Erythroblast (primary cell): ENCODE data around the gene NOSIP.
"Not testable (repeated sequence)": the region's sequence is repeated elsewhere in the genome, so short reads cannot be mapped to it uniquely, and the experiment has no call there.

ENCODE experiments used
- DNase-seq, 2 experiments: peaks; one replicate each; lab custom pipeline; 2025; lab: John Stamatoyannopoulos, UW
- GATA1 ChIP-seq: IDR thresholded peaks from 2 replicates; pipeline ENCODE4 v1.6.1; 2011; ENCODE audit warnings: low read depth, mild to moderate bottlenecking, control low read depth, low read length, moderate library complexity
- POLR2A ChIP-seq: IDR thresholded peaks from 2 replicates; pipeline ENCODE4 v1.6.1; 2011; ENCODE audit warnings: mild to moderate bottlenecking, low read length

Gene NOSIP

GRCh38 chr19:49580264-49581006, at the start of gene NOSIP:
Gene NOSIP, minus strand, starts transcription at chr19:49580556. Its CDS starts 19,865 bp downstream, at chr19:49560691.
- DNase-seq = peak; percentile 99
- TF ChIP-seq POLR2A (peak; percentile 98), GATA1 (no peak)

- TF ChIP-seq GATA1 (no peak), POLR2A (no peak)
Observed at GRCh38 chr19:49629659-49630058, 49.3 kb upstream of the NOSIP start.

GRCh38 chr19:49626226-49626625, 45.9 kb upstream of the NOSIP start:
- DNase-seq = no peak
- no peak for TF ChIP-seq POLR2A
- no peak for TF ChIP-seq GATA1

More at GRCh38 chr19:49629659-49630058, 49.3 kb upstream of the NOSIP start:
- no peak for DNase-seq

GRCh38 chr19:49624967-49625910, 44.9 kb upstream of the NOSIP start:
- TF ChIP-seq GATA1 = no peak
- TF ChIP-seq POLR2A = no peak
- no peak for DNase-seq

GRCh38 chr19:49617860-49618259, 37.5 kb upstream of the NOSIP start:
- DNase-seq = not testable (repeated sequence)

GRCh38 chr19:49616945-49617344, 36.6 kb upstream of the NOSIP start:
- no peak for DNase-seq
- TF ChIP-seq GATA1 (no peak), POLR2A (no peak)

- no peak for DNase-seq
- TF ChIP-seq POLR2A (no peak), GATA1 (no peak)
Observed at GRCh38 chr19:49616532-49616931, 36.2 kb upstream of the NOSIP start.

GRCh38 chr19:49615861-49616260, 35.5 kb upstream of the NOSIP start:
- DNase-seq = no peak
- TF ChIP-seq POLR2A = no peak
- no peak for TF ChIP-seq GATA1

GRCh38 chr19:49614096-49614833, 33.9 kb upstream of the NOSIP start:
- TF ChIP-seq GATA1 = no peak
- TF ChIP-seq POLR2A = no peak
- no peak for DNase-seq

GRCh38 chr19:49613374-49613773, 33.0 kb upstream of the NOSIP start:
- TF ChIP-seq POLR2A (no peak), GATA1 (no peak)
- DNase-seq = no peak

- DNase-seq = no peak
- TF ChIP-seq POLR2A (no peak), GATA1 (no peak)
Observed at GRCh38 chr19:49609499-49610092, 29.2 kb upstream of the NOSIP start.

GRCh38 chr19:49605605-49606004, 25.2 kb upstream of the NOSIP start:
- no peak for TF ChIP-seq POLR2A
- no peak for TF ChIP-seq GATA1
- DNase-seq = no peak

GRCh38 chr19:49602806-49603205, 22.4 kb upstream of the NOSIP start:
- TF ChIP-seq GATA1 (no peak), POLR2A (no peak)
- no peak for DNase-seq
